GM12878 (cell line): ENCODE data around the gene TIMM9. TPM values are rescaled to one million over a fixed set of nuclear protein-coding genes. Genes with fewer than 3 reads are reported as not detected.

Source experiments
- ATAC-seq: fragments of 200-7000 bp; cut with Tn5 transposase; 3 replicates; pipeline ENCODE4 v1.9.1; 2020; ENCODE audit warnings: mild to moderate bottlenecking, moderate library complexity
- BruUV-seq: library from RNA; stranded (reverse); fragments of 400-500 nt; replicated peaks from 2 replicates; lab custom pipeline; 2021; lab: Mats Ljungman, UMichigan
- CTCF ChIA-PET: fragments of 300-600 bp; sonication (Branson Sonifier 250); formaldehyde crosslinking; extraction: SDS; loops from one replicate; lab custom pipeline; 2021; ENCODE audit warnings: inconsistent platforms; lab: Yijun Ruan, JAX
- POLR2A ChIA-PET: fragments of 350-600 bp; formaldehyde crosslinking; extraction: SDS; loops from one replicate; lab custom pipeline; 2021; ENCODE audit warnings: inconsistent platforms; lab: Charles Lee
- RAD21 ChIA-PET: fragments of 300-600 bp; sonication (Branson Sonifier 250); formaldehyde crosslinking; loops from one replicate; lab custom pipeline; 2023; ENCODE audit warnings: antibody characterized with exemption; ENCODE audit not compliant: unreplicated experiment; lab: Charles Lee
- SMC1A ChIA-PET: fragments of 300-600 bp; sonication (Branson Sonifier 250); formaldehyde crosslinking; loops from one replicate; lab custom pipeline; 2023; ENCODE audit not compliant: unreplicated experiment, uncharacterized antibody; lab: Charles Lee
- DNase-seq: peaks from one replicate; pipeline ENCODE4 v3.0.0-alpha.2; 2011; ENCODE audit warnings: low read depth, low spot score
- FAIRE-seq: peaks from 3 replicates; lab custom pipeline; 2011; peaks lifted over from hg19 to GRCh38; lab: Jason Lieb, UNC
- H2AFZ ChIP-seq: 2 replicates; pipeline ENCODE4 v1.6.0; 2011; ENCODE audit warnings: low read depth, low read length, control low read depth; ENCODE audit not compliant: control insufficient read depth
- H3K27ac ChIP-seq: 2 replicates; pipeline ENCODE4 v1.5.1; 2011; ENCODE audit warnings: control low read depth; ENCODE audit not compliant: control insufficient read depth, insufficient read depth
- H3K27me3 ChIP-seq, 2 experiments: replicated peaks in 1 of 2; 2 replicates each; pipeline versions ENCODE4 v1.6.0 to v1.6.1; 2011; ENCODE audit warnings: low read length in 1 of 2; ENCODE audit not compliant: control insufficient read depth in 2 of 2, insufficient read depth in 2 of 2
- H3K36me3 ChIP-seq, 2 experiments: 2 replicates each; pipeline ENCODE4 v1.5.1; 2011; ENCODE audit warnings: low read length in 1 of 2; ENCODE audit not compliant: control insufficient read depth in 2 of 2, insufficient read depth in 2 of 2
- H3K4me1 ChIP-seq: 2 replicates; pipeline ENCODE4 v1.6.1; 2011; ENCODE audit warnings: mild to moderate bottlenecking, low read length, moderate library complexity, mixed read lengths; ENCODE audit not compliant: control insufficient read depth, insufficient read depth
- H3K4me2 ChIP-seq: 2 replicates; pipeline ENCODE4 v1.6.0; 2011; ENCODE audit warnings: control low read depth; ENCODE audit not compliant: control insufficient read depth, insufficient read depth
- H3K4me3 ChIP-seq: fragments of 200-600 bp; sonication (generic); 2 replicates; pipeline ENCODE4 v1.5.1; 2016
- H3K79me2 ChIP-seq: 2 replicates; pipeline ENCODE4 v1.6.0; 2011; ENCODE audit warnings: low read length; ENCODE audit not compliant: control insufficient read depth, insufficient read depth
- H3K9ac ChIP-seq: 2 replicates; pipeline ENCODE4 v1.8.0; 2011; ENCODE audit warnings: low read length, control low read depth, mixed read lengths; ENCODE audit not compliant: control insufficient read depth, insufficient read depth
- H3K9me3 ChIP-seq: replicated peaks from 3 replicates; pipeline ENCODE4 v1.5.1; 2011; ENCODE audit warnings: mild to moderate bottlenecking, low read length; ENCODE audit not compliant: control insufficient read depth, insufficient read depth
- H4K20me1 ChIP-seq: 2 replicates; pipeline ENCODE4 v1.6.0; 2011; ENCODE audit not compliant: control insufficient read depth, insufficient read depth
- CBX5 ChIP-seq: sonication (generic); IDR thresholded peaks from 2 replicates; pipeline ENCODE4 v1.6.1; 2016; ENCODE audit warnings: low read depth, moderate library complexity, mild to moderate bottlenecking, inconsistent platforms
- ZNF592 ChIP-seq: fragments of 450-650 bp; IDR thresholded peaks from 2 replicates; pipeline ENCODE4 v1.6.1; 2017; ENCODE audit warnings: mild to moderate bottlenecking, moderate library complexity
- WGBS: methylation state at CpG from one replicate; pipeline ENCODE4 v1.1.6; 2016; ENCODE audit warnings: low lambda C conversion rate; ENCODE audit not compliant: insufficient replicate concordance, insufficient coverage; ENCODE audit errors: missing lambda C conversion rate; 5-methylcytosine and 5-hydroxymethylcytosine counted together
- in situ Hi-C: fragments of 300-500 bp; cut with MboI; formaldehyde crosslinking; loops from 9 replicates; pipeline ENCODE4 v1.14.3; 2018; ENCODE audit warnings: mixed read lengths
- intact Hi-C: fragments of 100-400 bp; cut with micrococcal nuclease; formaldehyde crosslinking; loops from one replicate; pipeline ENCODE4 v1.14.2; 2022; ENCODE audit not compliant: unreplicated experiment
- polyA plus RNA-seq, 11 experiments: library from polyadenylated mRNA; depleted of rRNA in 4 of 11; unstranded in 6 of 11; stranded (reverse) in 5 of 11; fragments of >200 nt; fragmentation: Nextera tagmentation in 4 of 11; fragmentation: Illumina TruSeq in 1 of 11; extraction: Ambion mirVana in 4 of 11; extraction: Trizol in 1 of 11; gene quantifications; 1 replicate in 1 of 11; 2 replicates in 10 of 11; pipeline versions ENCODE4 v1.2.1 to v1.2.3, GENCODE V29; 2011 to 2016; ENCODE audit warnings: inconsistent platforms in 2 of 11, missing spikeins in 2 of 11, low read depth in 1 of 11
- total RNA-seq, 4 experiments: library from RNA; depleted of rRNA in 3 of 4; stranded (reverse); fragments of >200 nt in 3 of 4; fragmentation: Illumina TruSeq in 1 of 4; extraction: Trizol in 1 of 4; gene quantifications; 2 replicates each; pipeline versions ENCODE4 v1.2.1 to v1.2.3, GENCODE V29; 2013 to 2021

TIMM9 gene
- total and polyA plus RNA-seq, 10 of the 15 experiments (the other 5 are each of a cell fraction or from before 2014, with no cell fraction given): 36.6 to 116 (median 62.0) TPM

GRCh38 chr14:58415636-58416547 is 11.4 kb downstream of the TIMM9 start:
- Histone ChIP-seq H3K9me3 (peaks cover 3% of the 10 kb centered on the region; the same call in 2 of the 3 replicates), H3K4me1 (no peaks in the 10 kb centered on the region), H2AFZ (no peak overlapping the region), H4K20me1 (no peaks in the 10 kb centered on the region; the same call in 1 of the 2 replicates), H3K27ac (no peak overlapping the region), H3K79me2 (peaks cover 4% of the 10 kb centered on the region), H3K4me3 (no peak overlapping the region), H3K36me3 (peaks cover 5 to 10% of the 10 kb centered on the region in 2 experiments), H3K4me2 (no peak overlapping the region), H3K9ac (no peak overlapping the region), H3K27me3 (no peaks in the 10 kb centered on the region)
- intact Hi-C loops (no loop called here), in situ Hi-C loops (no loop called here)
- SMC1A ChIA-PET: no interaction called here
- FAIRE-seq: no peak
- TF ChIP-seq CBX5 (peak; percentile 51; the same call in 1 of the 2 replicates), ZNF592 (no peak)
- POLR2A ChIA-PET: interaction anchor here (0.6 kb wide), 2 partner anchors 43 to 713 kb away, joined by 4 read pairs; no protein-coding TSS in a partner anchor
- no peak for DNase-seq
- CTCF ChIA-PET: no interaction called here
- BruUV-seq: no TSS peak
- WGBS: 97% methylated on average over 10 of the region's 10 CpGs
- RAD21 ChIA-PET: no interaction called here
- no peak for ATAC-seq
